Superior temporal gyrus (tissue), 1 donor: Measurements from ENCODE around the gene UBE2E3.
"Not testable (repeated sequence)": the region's sequence is repeated elsewhere in the genome, so short reads cannot be mapped to it uniquely, and the experiment has no call there.

Source experiments
- DNase-seq: peaks from one replicate; pipeline ENCODE4 v3.0.0-alpha.2; 2016; ENCODE audit errors: extremely low spot score

UBE2E3 gene

DNA sequence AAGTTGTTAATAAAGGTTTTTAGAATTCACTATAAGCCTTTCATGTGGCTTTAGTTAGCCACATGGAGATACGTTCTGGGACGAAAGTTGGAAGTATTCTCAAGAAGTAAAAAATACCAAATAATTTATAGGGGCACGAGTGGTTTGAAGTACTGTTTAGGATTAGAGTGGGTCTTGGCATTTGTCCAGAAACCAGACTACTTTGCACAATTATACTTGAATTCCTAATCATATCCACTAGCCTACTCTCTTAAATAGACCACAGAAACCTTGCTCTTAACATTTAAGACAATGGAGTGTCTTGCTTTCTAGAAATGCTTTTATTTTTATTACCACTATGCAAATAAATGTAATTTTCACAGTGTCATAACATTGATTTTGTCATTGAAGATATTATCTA lies 44.6 kb downstream of the UBE2E3 start:
- no peak for DNase-seq

- DNase-seq = no peak
Observed at GRCh38 chr2:181036445-181036844, 56.0 kb downstream of the UBE2E3 start.

DNA sequence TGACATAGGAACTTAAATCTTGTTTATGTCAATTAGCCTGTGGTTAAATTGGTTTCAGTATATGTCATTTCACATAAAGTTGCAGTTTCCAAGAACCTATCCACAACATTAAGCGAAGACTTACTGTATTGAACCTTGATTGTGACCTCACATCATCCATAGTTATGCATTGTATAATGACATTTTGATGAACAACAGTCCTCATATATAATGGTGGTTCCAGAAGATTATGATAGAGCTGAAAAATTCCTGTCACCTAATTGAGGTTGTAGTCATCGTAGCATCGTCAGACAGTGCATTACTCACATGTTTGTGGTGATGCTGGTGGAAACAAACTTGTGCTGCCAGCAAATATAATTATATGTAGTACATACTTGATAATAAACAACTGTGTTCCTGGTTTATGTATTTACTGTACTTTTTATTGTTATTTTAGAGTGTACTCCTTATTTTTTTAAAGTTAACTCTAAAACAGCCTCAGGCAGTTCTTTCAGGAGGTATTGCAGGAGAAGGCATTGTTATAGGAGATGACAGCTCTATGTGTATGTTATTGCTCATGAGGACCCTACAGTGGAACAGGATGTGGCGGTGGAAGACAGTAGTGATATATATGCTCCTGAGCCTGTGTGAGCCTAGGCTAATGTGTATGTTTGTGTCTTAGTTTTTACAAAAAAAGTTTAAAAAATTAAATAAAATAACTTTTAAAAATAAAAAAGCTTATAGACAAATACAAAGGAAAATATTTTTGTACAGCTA lies 56.6 kb downstream of the UBE2E3 start:
- DNase-seq = no peak

GRCh38 chr2:181037922-181038321 lies 57.5 kb downstream of the UBE2E3 start:
- DNase-seq = no peak

GRCh38 chr2:181038796-181039195 lies 58.4 kb downstream of the UBE2E3 start:
- DNase-seq = no peak

- DNase-seq = not testable (repeated sequence)
Observed at GRCh38 chr2:181040839-181041238, 60.4 kb downstream of the UBE2E3 start.

DNA sequence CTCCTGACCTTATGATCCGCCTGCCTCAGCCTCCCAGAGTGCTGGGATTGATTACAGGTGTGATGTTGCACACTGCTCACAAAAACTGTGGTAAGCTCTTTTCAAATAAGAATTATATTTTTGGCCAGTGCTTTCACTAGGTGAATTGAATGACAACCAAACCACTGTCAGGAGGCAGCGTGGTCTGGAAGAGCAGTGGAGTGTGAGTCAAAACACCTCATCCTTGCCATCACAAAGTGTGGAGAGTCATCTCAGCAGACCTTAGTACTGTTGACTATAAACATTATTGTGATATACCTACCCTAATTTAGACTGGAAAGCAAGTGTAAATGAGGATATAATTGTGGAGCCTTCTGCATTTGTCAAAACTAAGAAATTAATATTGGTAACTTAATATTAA lies 61.3 kb downstream of the UBE2E3 start:
- no peak for DNase-seq

- no peak for DNase-seq
Observed at GRCh38 chr2:181042706-181043105, 62.3 kb downstream of the UBE2E3 start.

- DNase-seq = no peak
Observed at GRCh38 chr2:181046833-181047232, 66.4 kb downstream of the UBE2E3 start.

DNA sequence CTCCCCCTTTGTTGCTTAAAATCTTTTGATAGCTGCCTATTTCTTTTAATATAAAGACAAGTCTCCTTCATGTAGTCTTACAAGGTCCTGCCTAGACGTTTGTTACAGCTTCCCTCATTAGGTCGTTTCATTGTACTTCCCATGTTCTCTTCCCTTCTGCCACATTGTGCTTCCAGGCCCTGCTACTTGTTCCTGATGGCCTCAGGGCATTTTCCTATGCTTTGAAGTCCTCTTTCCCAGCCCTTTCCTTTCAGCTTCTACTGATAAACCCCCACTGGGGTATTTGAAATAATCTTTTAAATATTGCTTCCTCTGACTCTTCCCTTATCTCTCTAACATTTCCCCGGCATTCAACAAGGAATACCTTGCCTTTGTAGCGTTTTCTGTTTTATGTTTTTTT lies 67.4 kb downstream of the UBE2E3 start:
- DNase-seq = no peak

DNA sequence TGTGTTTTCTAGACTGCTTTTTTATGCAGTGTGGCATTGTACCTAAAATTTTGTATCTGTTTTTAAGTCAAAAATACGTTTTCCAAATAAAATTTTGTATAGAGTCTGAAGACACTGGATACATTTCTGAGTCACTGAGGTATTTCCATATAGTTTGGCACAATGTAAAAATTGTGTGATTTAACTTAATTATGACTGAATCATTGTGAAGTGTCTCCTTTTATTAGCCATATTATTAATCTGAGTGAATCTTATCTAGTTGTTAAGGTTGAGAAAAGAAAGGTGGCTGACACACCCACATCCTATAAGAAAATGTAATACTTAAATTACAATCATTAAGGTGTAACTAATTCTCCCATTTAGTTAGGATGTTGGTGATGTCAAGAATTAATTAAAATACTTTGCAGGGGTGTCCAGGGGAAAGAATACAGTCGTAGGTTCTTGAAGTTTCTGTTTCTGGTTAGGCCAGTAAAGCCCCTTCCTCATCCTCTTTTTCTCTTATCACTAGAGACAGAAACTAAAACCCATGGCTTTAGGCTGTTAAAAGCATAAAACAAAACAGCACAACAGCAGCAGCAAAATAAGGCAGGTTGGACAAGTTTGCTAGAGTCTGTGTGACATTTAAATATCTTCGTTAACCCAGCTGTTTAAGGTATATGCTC lies 71.6 kb downstream of the UBE2E3 start:
- DNase-seq = no peak

GRCh38 chr2:181052523-181052891 lies 72.1 kb downstream of the UBE2E3 start:
- no peak for DNase-seq

- DNase-seq = no peak
Observed at GRCh38 chr2:181054256-181054655, 73.9 kb downstream of the UBE2E3 start.

GRCh38 chr2:181054843-181055242 lies 74.4 kb downstream of the UBE2E3 start:
- DNase-seq = no peak

- DNase-seq = peak; percentile 57
Observed at GRCh38 chr2:181058378-181059269, 78.2 kb downstream of the UBE2E3 start.

DNA sequence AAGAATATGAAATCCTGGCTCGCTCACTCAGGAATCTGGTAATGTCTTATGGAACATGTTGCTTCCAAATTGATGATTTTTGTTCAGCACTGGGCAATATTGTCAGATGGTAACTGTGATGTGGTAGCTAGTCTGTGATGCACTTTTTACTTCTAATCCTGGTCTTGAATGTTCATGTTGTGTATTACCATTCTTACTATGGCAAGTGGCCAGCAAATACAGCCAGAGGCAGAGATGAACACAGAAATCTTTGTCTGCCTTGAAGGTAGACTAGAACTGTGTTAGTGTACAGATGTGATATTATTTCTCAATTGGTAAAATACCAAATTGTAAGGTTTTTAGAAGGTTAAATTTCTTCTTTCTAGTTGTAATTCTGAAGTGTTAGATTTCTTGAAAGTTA lies 83.3 kb downstream of the UBE2E3 start:
- no peak for DNase-seq

GRCh38 chr2:181065458-181065857 lies 85.1 kb downstream of the UBE2E3 start:
- no peak for DNase-seq

GRCh38 chr2:181066333-181066732 lies 85.9 kb downstream of the UBE2E3 start:
- no peak for DNase-seq

- no peak for DNase-seq
Observed at GRCh38 chr2:181070119-181070835, 89.9 kb downstream of the UBE2E3 start.

- no peak for DNase-seq
Observed at GRCh38 chr2:181070836-181071200, 90.4 kb downstream of the UBE2E3 start.

DNA sequence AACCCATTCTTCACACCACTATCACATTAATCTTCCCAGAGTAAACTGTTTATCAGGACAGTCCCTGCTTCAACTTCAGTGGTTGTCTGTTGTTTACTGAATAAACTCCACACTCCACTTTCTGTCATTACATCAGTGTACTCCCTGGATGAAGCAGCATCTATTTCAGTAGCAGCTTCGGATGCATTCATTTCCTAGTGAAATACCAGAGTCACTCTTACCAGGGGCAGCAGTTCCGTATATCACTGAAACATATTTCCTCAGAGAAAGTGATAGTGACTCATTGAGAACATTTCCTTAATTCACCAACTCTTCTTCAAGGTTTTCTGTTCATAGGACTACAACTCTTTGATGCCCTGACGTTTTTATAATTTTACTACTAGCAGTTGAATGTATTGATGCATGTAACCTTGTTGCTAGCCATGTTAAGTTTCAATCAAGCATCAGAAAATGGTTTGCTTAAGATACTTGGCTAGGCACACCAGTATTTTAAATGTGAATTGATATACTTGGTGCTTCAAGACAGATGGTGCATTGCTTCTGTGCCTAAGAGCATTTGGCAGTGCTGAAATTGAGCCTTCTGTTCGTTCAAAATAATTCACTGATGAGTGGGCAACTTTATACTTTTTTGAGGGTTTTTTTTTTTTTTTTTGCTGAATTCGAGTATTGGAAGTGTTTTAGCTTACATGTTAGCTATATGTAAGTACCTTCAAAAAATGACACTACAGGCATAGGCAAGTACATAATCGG lies 92.3 kb downstream of the UBE2E3 start:
- no peak for DNase-seq
